ENCODE data around the gene GALNT10. TPM values are rescaled to one million over a fixed set of nuclear protein-coding genes. Genes with fewer than 3 reads are reported as not detected.

GALNT10 gene
- total and polyA plus RNA-seq, 2 experiments from 2014 or later = 43.0 to 45.9 TPM

DNA sequence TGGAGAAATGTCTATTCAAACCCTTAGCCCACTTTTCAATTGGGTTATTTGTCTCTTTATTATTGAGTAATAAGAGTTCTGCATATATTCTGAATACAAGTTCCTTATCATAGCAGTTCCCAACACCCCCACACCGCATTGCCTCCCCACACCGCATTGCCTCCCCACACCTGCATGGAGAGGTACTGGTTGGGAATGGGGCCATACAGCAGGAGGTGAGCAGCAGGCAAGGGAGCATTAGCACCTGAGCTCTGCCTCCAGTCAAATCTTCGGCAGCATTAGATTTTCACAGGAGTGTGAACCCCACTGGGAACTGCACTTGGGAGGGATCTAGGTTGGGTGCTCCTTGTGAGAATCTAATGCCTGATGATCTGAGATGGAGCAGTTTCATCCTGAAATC, 244.7 kb downstream of the GALNT10 start:
- Histone ChIP-seq H3K9me3 (ENCODE audit: low read depth) (no peaks in the 10 kb centered on the region), H4K20me1 (ENCODE audit: insufficient read depth, poor library complexity, severe bottlenecking) (no peaks in the 10 kb centered on the region), H3K9me2 (replicated peaks; ENCODE audit: insufficient read depth) (no peaks in the 10 kb centered on the region)

DNA sequence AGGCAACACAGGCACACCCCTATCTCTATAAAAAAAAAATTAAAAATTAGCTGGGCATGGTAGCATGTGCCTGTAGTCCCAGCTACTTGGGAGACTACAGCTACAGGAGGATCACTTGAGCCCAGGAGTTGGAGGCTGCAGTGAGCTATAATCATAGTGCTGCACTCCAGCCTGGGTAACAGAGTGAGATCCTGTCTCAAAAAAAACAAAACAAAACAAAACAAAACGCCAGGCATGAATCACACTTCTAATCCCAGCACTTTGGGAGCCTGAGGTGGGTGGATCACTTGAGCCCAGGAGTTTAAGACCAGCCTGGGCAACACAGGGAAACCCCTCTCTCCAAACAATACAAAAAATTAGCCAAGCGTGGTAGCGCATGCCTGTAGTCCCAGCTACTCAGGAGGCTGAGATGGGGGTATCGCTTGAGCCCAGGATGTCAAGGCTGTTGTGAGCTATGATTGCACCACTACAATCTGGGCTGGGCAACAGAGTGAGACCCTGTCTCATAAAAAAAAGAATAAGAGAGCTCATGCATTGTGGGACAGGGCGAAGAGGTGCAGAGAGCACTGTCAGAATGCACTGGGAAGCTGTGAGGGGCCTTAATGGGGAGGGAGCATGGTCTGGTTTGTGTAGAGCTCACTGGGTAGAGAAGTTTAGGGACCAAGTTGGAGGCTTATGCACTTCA, 246.9 kb downstream of the GALNT10 start:
- H3K4me3 ChIP-seq = no peak overlapping the region
- no peaks in the 10 kb centered on the region for H3K79me2 ChIP-seq
- no peaks in the 10 kb centered on the region for H3K4me1 ChIP-seq (ENCODE audit: insufficient read depth)
- 97% methylated on average over 5 of the region's 5 CpGs for WGBS (ENCODE audit: low lambda C conversion rate, missing lambda C conversion rate)
- H3K27ac ChIP-seq = no peak overlapping the region
- H2AFZ ChIP-seq = no peak overlapping the region
- H4K20me1 ChIP-seq (ENCODE audit: insufficient read depth, poor library complexity, severe bottlenecking) = no peaks in the 10 kb centered on the region
- no peaks in the 10 kb centered on the region for H3K9me3 ChIP-seq (ENCODE audit: low read depth)
- TF ChIP-seq EZH2 (IDR thresholded peaks at IDR 0.05; ENCODE audit: borderline replicate concordance) (no peak), EZH2phosphoT487 (IDR thresholded peaks at IDR 0.05; ENCODE audit: low read depth, severe bottlenecking, unreplicated experiment) (no peak)
- TF ChIP-seq, protein P1, sequence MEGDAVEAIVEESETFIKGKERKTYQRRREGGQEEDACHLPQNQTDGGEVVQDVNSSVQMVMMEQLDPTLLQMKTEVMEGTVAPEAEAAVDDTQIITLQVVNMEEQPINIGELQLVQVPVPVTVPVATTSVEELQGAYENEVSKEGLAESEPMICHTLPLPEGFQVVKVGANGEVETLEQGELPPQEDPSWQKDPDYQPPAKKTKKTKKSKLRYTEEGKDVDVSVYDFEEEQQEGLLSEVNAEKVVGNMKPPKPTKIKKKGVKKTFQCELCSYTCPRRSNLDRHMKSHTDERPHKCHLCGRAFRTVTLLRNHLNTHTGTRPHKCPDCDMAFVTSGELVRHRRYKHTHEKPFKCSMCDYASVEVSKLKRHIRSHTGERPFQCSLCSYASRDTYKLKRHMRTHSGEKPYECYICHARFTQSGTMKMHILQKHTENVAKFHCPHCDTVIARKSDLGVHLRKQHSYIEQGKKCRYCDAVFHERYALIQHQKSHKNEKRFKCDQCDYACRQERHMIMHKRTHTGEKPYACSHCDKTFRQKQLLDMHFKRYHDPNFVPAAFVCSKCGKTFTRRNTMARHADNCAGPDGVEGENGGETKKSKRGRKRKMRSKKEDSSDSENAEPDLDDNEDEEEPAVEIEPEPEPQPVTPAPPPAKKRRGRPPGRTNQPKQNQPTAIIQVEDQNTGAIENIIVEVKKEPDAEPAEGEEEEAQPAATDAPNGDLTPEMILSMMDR (IDR thresholded peaks at IDR 0.05; ENCODE audit: poor library complexity) = no peak
- no peaks in the 10 kb centered on the region for H3K27me3 ChIP-seq
- H3K9me2 ChIP-seq (replicated peaks; ENCODE audit: insufficient read depth) = no peaks in the 10 kb centered on the region
- H3K36me3 ChIP-seq (replicated peaks; ENCODE audit: insufficient read depth, low read depth) = no peaks in the 10 kb centered on the region
- H3K4me2 ChIP-seq = no peak overlapping the region
- DNase-seq (ENCODE audit: low spot score) = no peak

More for the DNA sequence above, 244.7 kb downstream of the GALNT10 start:
- no peaks in the 10 kb centered on the region for H3K27me3 ChIP-seq
- H3K4me3 ChIP-seq = no peak overlapping the region
- DNase-seq (ENCODE audit: low spot score) = no peak
- no peaks in the 10 kb centered on the region for H3K4me1 ChIP-seq (ENCODE audit: insufficient read depth)
- H3K27ac ChIP-seq = no peak overlapping the region
- H3K36me3 ChIP-seq (replicated peaks; ENCODE audit: insufficient read depth, low read depth) = no peaks in the 10 kb centered on the region
- no peaks in the 10 kb centered on the region for H3K79me2 ChIP-seq
- TF ChIP-seq EZH2 (IDR thresholded peaks at IDR 0.05; ENCODE audit: borderline replicate concordance) (no peak), EZH2phosphoT487 (IDR thresholded peaks at IDR 0.05; ENCODE audit: low read depth, severe bottlenecking, unreplicated experiment) (no peak)
- H2AFZ ChIP-seq = no peak overlapping the region
- WGBS (ENCODE audit: low lambda C conversion rate, missing lambda C conversion rate) = 94% methylated on average over 3 of the region's 3 CpGs
- no peak overlapping the region for H3K4me2 ChIP-seq

DNA sequence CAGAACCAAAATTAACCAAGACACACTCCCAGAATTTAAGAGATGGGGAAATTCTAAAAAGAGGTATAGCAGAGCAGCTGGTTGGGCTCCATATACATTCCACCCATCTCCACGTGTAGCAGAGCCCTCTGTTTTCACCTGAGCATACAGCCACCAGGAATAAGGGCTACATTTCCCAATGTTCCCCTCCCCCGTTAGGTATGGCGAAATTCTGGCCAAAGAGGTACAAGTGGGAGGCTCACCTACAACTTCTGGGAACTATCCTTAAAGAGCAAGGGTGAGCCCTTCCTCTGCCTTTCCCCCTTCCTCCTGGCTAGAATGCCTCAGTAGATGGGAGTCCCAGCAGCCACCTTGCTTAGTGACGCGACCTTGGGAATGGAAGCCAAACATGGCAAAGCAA, 250.0 kb downstream of the GALNT10 start:
- Histone ChIP-seq H3K4me2 (no peak overlapping the region), H3K4me3 (no peak overlapping the region), H3K9me3 (ENCODE audit: low read depth) (no peaks in the 10 kb centered on the region), H3K9me2 (replicated peaks; ENCODE audit: insufficient read depth) (no peaks in the 10 kb centered on the region), H3K27ac (no peak overlapping the region), H3K27me3 (no peaks in the 10 kb centered on the region), H4K20me1 (ENCODE audit: insufficient read depth, poor library complexity, severe bottlenecking) (no peaks in the 10 kb centered on the region), H3K36me3 (replicated peaks; ENCODE audit: insufficient read depth, low read depth) (no peaks in the 10 kb centered on the region), H3K79me2 (peaks cover 20% of the 10 kb centered on the region), H2AFZ (no peak overlapping the region), H3K4me1 (ENCODE audit: insufficient read depth) (no peaks in the 10 kb centered on the region)
- TF ChIP-seq, protein P1 (IDR thresholded peaks at IDR 0.05; ENCODE audit: poor library complexity) = no peak
- TF ChIP-seq EZH2 (IDR thresholded peaks at IDR 0.05; ENCODE audit: borderline replicate concordance) (no peak), EZH2phosphoT487 (IDR thresholded peaks at IDR 0.05; ENCODE audit: low read depth, severe bottlenecking, unreplicated experiment) (no peak)
- DNase-seq (ENCODE audit: low spot score) = no peak
- WGBS (ENCODE audit: low lambda C conversion rate, missing lambda C conversion rate) = 90% methylated on average over 5 of the region's 5 CpGs

DNA sequence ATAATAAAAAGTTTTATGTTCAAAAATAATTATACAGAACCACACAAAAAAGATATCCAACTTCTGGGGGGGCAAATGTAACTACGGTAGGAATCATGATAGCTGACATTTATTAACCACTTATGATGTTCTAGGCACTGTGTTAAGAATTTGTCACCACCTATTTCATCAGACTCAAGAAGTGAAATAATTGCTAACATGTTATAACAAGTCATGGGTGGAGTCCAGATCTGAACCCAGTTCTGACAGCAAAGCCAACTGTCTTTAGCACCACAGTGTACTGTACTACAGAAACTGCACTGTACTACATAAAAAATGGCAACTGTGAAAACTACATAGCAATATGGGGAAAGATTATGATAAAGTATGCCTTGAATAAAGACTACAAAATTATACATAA, 252.3 kb downstream of the GALNT10 start:
- Histone ChIP-seq H3K4me1 (ENCODE audit: insufficient read depth) (peaks cover 7% of the 10 kb centered on the region), H3K4me2 (no peak overlapping the region), H3K27me3 (no peaks in the 10 kb centered on the region), H3K9me2 (replicated peaks; ENCODE audit: insufficient read depth) (no peaks in the 10 kb centered on the region), H3K27ac (no peak overlapping the region), H4K20me1 (ENCODE audit: insufficient read depth, poor library complexity, severe bottlenecking) (peaks cover 9% of the 10 kb centered on the region), H3K36me3 (replicated peaks; ENCODE audit: insufficient read depth, low read depth) (no peaks in the 10 kb centered on the region), H2AFZ (no peak overlapping the region), H3K9me3 (ENCODE audit: low read depth) (no peaks in the 10 kb centered on the region), H3K79me2 (peaks cover 31% of the 10 kb centered on the region), H3K4me3 (no peak overlapping the region)
- DNase-seq (ENCODE audit: low spot score) = no peak
- TF ChIP-seq, protein P1 (IDR thresholded peaks at IDR 0.05; ENCODE audit: poor library complexity) = no peak
- no peak for TF ChIP-seq EZH2 (IDR thresholded peaks at IDR 0.05; ENCODE audit: borderline replicate concordance)
- TF ChIP-seq EZH2phosphoT487 (IDR thresholded peaks at IDR 0.05; ENCODE audit: low read depth, severe bottlenecking, unreplicated experiment) = no peak
- WGBS (ENCODE audit: low lambda C conversion rate, missing lambda C conversion rate) = 87% methylated on average over 1 of the region's 1 CpG
